K562 treated with DMSO at 1 percent for 24 hours (cell line): Measurements from ENCODE around the gene GORAB. TPM values are rescaled to one million over a fixed set of nuclear protein-coding genes. Genes with fewer than 3 reads are reported as not detected.

Experiments used
- total RNA-seq: library from RNA; unstranded; fragments of 300-600 nt; gene quantifications from 2 replicates; pipeline ENCODE4 v1.2.3, GENCODE V29; 2022; ENCODE audit warnings: low read depth; ENCODE audit not compliant: insufficient read depth

The GORAB gene, protein sequence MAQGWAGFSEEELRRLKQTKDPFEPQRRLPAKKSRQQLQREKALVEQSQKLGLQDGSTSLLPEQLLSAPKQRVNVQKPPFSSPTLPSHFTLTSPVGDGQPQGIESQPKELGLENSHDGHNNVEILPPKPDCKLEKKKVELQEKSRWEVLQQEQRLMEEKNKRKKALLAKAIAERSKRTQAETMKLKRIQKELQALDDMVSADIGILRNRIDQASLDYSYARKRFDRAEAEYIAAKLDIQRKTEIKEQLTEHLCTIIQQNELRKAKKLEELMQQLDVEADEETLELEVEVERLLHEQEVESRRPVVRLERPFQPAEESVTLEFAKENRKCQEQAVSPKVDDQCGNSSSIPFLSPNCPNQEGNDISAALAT
- 4.4 and 4.9 TPM in 2 replicates for total RNA-seq

GRCh38 chr1:170531758-170532657 lies at the start of gene GORAB:
Gene GORAB, plus strand, starts transcription at chr1:170532166. Its CDS starts 58 bp downstream, at chr1:170532224.

Other genes starting within 250 kb of the GORAB start
- not detected in 2 replicates for gene PRRX1, start 132.0 kb downstream of the GORAB start, total RNA-seq